ENCODE data around the gene EXOC4.

Gene EXOC4

DNA sequence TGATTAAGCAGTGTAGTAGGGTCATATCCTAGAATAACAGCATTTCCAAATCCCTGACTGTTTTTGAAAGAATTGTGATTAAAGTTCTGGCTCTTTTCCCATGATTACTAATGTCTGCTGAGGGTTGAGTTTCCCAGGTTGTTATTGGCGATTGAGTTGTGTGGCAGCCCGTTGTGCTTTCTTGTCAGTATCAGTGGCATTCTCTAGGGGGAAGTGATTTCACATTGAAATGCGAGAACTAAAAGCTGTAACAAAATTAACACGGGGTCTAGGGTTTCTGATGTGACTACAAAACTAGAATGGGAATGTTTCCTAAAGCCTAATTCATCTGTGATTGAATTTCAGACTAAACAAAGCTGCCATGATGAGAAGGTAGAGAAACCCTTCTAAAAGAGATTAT lies 349.4 kb downstream of the EXOC4 start:
- no peak overlapping the region for H3K4me3 ChIP-seq (ENCODE audit: low read depth, low read length)
- in situ Hi-C loops (cut with HindIII; ENCODE audit: low sequenced_read_pairs) = no loop called here
- TF ChIP-seq, protein P1, sequence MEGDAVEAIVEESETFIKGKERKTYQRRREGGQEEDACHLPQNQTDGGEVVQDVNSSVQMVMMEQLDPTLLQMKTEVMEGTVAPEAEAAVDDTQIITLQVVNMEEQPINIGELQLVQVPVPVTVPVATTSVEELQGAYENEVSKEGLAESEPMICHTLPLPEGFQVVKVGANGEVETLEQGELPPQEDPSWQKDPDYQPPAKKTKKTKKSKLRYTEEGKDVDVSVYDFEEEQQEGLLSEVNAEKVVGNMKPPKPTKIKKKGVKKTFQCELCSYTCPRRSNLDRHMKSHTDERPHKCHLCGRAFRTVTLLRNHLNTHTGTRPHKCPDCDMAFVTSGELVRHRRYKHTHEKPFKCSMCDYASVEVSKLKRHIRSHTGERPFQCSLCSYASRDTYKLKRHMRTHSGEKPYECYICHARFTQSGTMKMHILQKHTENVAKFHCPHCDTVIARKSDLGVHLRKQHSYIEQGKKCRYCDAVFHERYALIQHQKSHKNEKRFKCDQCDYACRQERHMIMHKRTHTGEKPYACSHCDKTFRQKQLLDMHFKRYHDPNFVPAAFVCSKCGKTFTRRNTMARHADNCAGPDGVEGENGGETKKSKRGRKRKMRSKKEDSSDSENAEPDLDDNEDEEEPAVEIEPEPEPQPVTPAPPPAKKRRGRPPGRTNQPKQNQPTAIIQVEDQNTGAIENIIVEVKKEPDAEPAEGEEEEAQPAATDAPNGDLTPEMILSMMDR (IDR thresholded peaks at IDR 0.05; ENCODE audit: low read depth, low read length, missing control alignments) = no peak
- DNase-seq (ENCODE audit: low read depth) = peak; percentile 27

GRCh38 chr7:133606991-133607390 lies 354.1 kb downstream of the EXOC4 start:
- TF ChIP-seq, protein P1 (IDR thresholded peaks at IDR 0.05; ENCODE audit: low read depth, low read length, missing control alignments) = no peak
- in situ Hi-C loops (cut with HindIII; ENCODE audit: low sequenced_read_pairs) = no loop called here
- no peak overlapping the region for H3K4me3 ChIP-seq (ENCODE audit: low read depth, low read length)

GRCh38 chr7:133609806-133610205 lies 356.9 kb downstream of the EXOC4 start:
- TF ChIP-seq, protein P1 (IDR thresholded peaks at IDR 0.05; ENCODE audit: low read depth, low read length, missing control alignments) = no peak
- no peak overlapping the region for H3K4me3 ChIP-seq (ENCODE audit: low read depth, low read length)
- no peak for DNase-seq (ENCODE audit: low read depth)
- in situ Hi-C loops (cut with HindIII; ENCODE audit: low sequenced_read_pairs) = no loop called here

More at GRCh38 chr7:133606991-133607390, 354.1 kb downstream of the EXOC4 start:
- DNase-seq (ENCODE audit: low read depth) = no peak

DNA sequence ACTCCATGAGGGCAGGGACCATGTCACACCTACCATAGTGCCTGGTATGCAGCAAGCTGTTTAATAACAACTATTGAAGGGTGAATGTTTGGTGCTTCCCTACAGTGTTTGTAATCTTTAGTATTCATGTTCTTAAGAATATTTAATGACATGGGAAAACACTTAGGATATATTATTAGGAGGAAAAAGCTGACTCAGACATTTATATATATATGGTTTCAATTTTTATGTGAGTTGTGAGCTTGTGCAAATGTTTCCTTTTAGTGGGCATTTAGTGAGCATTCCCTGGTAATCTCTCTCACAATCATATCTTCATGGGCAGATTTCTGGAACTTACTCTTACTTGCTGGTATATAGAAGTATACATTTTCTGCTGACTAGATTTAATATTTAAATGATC lies 359.1 kb downstream of the EXOC4 start:
- no peak for DNase-seq (ENCODE audit: low read depth)
- no peak overlapping the region for H3K4me3 ChIP-seq (ENCODE audit: low read depth, low read length)
- TF ChIP-seq, protein P1 (IDR thresholded peaks at IDR 0.05; ENCODE audit: low read depth, low read length, missing control alignments) = no peak
- in situ Hi-C loops (cut with HindIII; ENCODE audit: low sequenced_read_pairs) = no loop called here

DNA sequence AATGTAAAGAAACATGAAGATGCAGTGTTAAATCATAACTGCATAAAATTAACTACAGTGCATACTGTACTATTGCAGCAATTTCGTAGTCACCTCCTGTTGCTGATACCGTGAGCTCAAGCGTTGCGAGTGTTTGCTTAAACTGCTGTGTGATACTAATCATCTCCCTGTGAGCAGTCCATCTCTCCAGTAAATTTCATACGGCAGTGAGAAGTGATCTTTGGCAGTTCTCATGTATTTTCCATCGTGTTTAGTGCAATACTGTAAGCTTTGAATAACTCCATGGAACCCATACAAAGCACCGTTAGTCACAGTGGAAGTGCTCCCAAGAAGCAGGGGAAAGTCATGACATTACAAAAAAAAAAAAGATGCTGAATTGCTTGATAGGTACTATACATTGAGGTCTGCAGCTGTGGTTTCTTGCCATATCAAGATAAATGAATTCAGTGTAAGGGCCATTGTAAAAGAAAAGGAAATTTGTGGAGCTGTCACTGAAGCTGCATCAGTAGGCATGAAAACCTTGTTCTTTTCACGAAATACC lies 360.4 kb downstream of the EXOC4 start:
- H3K4me3 ChIP-seq (ENCODE audit: low read depth, low read length) = no peak overlapping the region
- TF ChIP-seq, protein P1 (IDR thresholded peaks at IDR 0.05; ENCODE audit: low read depth, low read length, missing control alignments) = no peak
- in situ Hi-C loops (cut with HindIII; ENCODE audit: low sequenced_read_pairs) = no loop called here
- DNase-seq (ENCODE audit: low read depth) = no peak

GRCh38 chr7:133614251-133614650 lies 361.4 kb downstream of the EXOC4 start:
- TF ChIP-seq, protein P1 (IDR thresholded peaks at IDR 0.05; ENCODE audit: low read depth, low read length, missing control alignments) = no peak

More at GRCh38 chr7:133614251-133614650, 361.4 kb downstream of the EXOC4 start:
- DNase-seq (ENCODE audit: low read depth) = no peak
- in situ Hi-C loops (cut with HindIII; ENCODE audit: low sequenced_read_pairs) = no loop called here
- no peak overlapping the region for H3K4me3 ChIP-seq (ENCODE audit: low read depth, low read length)

All from astrocyte of the cerebellum (primary cell).